GM12872 (cell line): ENCODE measurements around the gene ARL3.

Experiments
- TF ChIP-seq, protein P1 (sequence below): IDR thresholded peaks from 3 replicates; pipeline ENCODE4 v1.5.1; 2011; ENCODE audit warnings: low read depth, mild to moderate bottlenecking, low read length, moderate library complexity; ENCODE audit not compliant: insufficient read depth

The ARL3 gene, protein sequence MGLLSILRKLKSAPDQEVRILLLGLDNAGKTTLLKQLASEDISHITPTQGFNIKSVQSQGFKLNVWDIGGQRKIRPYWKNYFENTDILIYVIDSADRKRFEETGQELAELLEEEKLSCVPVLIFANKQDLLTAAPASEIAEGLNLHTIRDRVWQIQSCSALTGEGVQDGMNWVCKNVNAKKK

DNA sequence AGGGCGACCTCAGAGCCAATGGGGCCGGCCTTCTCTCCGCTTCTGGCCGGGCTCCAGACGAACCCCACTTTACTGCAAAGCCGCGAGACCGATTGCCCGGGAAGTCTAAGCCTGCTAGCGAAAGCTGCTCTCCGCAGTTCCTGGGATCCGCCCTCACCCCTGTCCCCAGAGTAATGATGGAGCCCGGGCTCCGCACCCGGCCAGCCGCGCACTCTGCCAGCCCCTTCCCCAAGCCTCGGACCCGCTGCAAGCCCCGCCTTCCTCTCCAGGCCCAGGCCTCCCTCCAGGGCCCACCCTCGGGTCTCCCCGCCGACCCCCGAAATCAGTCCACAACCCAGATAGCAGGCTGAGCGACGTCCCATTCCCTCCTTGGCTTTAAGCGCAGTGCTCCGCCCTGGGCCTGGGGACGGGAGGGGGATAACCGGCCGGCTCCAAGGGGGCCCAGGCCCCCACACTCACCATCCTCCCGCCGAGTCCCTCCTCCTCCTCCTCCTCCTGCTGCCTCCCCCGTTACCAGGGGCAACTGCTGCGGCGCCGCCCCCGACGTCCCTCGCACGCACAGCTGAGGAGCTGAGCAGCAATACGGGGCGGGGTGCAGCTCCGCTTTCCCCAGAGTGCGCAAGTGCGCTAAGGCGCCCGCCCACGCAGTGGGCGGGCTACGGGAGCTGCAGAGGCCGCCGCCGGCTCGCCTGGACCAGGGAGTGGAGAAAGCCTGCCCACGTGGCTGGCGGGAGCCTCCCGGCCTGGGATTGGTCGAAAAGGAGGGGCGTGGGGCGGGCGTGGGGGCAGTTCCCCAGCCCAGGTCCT lies at the start of gene ARL3:
TSS of gene ARL3 (minus strand) at position 584 of the 807 bp plus-strand sequence. CDS start at position 462, 122 bp downstream.
- TF ChIP-seq, protein P1, sequence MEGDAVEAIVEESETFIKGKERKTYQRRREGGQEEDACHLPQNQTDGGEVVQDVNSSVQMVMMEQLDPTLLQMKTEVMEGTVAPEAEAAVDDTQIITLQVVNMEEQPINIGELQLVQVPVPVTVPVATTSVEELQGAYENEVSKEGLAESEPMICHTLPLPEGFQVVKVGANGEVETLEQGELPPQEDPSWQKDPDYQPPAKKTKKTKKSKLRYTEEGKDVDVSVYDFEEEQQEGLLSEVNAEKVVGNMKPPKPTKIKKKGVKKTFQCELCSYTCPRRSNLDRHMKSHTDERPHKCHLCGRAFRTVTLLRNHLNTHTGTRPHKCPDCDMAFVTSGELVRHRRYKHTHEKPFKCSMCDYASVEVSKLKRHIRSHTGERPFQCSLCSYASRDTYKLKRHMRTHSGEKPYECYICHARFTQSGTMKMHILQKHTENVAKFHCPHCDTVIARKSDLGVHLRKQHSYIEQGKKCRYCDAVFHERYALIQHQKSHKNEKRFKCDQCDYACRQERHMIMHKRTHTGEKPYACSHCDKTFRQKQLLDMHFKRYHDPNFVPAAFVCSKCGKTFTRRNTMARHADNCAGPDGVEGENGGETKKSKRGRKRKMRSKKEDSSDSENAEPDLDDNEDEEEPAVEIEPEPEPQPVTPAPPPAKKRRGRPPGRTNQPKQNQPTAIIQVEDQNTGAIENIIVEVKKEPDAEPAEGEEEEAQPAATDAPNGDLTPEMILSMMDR, result peak; percentile 78; the same call in 2 of the 3 replicates

DNA sequence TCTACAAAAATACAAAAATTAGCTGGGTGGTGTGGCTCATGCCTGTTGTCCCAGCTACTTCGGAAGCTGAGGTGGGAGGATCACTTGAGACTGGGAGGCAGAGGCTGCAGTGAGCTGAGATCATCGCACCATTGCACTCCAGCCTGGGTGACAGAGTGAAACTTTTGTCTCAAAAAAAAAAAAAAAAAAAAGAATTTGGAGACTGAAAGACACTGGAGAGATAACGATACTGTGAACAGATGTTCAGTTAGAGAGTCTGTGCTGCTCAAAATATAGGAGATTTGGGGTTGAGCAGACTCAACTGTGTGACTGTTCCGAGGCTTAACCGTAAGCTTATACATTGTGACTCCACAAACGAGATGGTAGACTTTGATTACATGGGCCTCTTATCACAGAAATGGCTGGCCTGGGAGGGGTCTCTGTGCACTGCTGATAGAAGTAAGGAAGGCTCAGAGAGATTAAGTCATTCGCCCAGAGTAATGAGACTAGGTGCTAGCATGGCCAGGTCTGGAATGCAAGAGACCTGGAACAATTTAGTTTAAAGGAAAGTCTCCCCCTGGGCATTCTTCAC lies 48.9 kb upstream of the ARL3 start:
- TF ChIP-seq, protein P1, result no peak

DNA sequence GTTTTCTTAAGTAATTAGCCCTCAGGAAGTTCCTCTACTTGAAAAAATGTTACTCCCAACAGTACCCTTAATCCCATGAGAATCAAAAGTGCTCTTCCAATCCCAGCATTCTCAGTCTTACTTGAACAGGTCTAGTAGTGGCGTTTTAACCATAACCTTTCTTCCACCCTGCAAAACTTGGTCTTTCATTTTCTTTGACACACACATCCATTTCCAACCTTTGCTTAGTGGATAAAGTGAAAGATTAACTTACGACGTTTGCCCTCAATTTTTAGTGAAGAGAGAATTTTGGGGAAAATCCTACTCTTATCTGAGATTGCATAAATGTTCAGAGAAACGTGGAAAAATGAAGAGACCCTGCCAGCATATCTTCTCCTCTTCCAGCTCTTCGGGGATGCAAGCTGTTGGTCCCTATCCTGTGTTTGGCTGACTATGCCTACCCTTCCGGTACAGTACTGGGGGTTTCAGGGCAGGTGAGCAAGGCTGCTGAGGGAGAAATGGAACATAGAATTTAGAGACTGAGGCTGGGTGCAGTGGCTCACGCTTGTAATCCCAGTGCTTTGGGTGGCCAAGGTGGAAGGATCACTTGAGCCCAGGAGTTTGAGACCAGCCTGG lies 48.3 kb upstream of the ARL3 start:
- TF ChIP-seq, protein P1, result no peak

DNA sequence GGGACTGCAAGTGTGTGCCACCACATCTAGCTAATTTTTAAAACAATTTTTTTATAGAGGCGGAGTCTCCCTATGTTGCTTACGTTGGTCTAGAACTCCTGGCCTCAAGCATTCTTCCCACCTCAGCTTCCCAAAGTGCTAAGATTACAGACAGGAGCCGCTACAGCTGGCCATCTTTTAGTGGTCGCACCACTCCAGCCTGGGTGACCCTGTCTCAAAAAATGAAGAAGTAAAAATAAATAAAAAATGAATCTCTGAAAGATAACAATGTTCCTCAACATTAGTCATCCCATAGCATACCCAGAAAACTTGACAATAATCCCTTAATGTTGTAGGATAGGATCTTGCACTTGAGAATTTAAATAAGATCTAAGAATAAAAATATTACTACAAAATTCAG lies 47.8 kb upstream of the ARL3 start:
- TF ChIP-seq, protein P1, result no peak

DNA sequence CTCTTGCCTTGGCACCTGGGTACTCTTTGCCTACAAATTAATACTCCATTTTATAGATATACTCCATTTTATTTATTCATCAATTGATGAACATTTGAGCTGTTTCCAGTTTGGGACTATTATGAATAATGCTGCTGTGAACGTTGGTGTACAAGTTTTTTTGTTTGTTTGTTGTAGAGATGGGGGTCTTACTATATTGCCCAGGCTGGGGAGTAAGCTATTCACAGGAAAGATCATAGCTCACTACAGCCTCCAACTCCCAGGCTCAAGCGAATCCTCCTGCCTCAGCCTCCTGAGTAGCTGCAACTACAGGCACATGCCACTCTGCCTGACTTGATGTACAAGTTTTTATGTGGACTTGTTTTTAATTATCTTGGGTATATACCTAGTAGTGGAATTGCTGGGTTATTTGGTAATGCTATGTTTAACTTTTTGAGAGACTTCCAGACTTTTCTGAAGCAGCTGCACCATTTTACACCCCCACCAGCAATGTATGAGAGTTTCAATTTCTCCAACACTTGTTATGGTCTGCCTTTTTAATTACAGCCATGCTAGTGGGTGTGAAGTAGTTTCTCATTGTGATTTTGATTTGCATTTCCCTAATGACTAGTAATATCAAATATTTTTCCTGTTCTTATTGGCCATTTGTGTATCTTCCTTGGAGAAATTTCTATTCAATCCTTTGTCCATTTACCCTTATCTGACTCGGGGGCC lies 45.5 kb upstream of the ARL3 start:
- TF ChIP-seq, protein P1, result no peak

DNA sequence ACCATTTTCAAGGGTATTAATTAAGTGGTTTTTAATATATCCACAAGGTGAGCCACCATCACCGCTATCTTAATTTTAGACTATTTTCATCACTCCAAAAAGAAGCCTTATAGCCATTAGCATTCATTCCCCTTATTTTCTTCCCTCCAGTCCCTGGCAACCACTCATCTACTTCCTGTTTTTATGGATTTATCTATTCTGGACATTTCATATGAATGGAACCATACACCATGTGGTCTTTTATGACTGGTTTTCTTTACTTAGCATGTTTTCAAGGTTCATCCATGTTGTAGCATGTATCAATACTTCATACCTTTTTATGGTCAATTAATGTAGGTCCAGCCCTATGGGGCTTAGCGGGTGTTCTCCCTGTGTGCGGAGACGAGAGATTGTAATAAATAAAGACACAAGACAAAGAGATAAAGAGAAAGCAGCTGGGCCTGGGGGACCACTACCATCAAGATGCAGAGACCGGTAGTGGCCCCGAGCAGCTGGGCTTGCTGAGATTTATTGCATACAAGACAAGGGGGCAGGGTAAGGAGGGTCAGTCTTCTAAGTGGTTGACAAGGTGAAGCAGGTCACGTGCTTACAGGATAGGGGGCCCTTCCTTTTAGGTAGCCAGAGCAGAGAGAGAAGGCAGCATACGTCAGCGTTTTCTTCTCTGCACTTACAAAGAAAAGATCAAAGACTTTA lies 44.2 kb upstream of the ARL3 start:
- TF ChIP-seq, protein P1, result no peak
